Adrenal gland (tissue), 12 donors: Measurements from ENCODE around the gene SCNM1. TPM values are rescaled to one million over a fixed set of nuclear protein-coding genes. Genes with fewer than 3 reads are reported as not detected.

Experiments
- DNase-seq, 7 donors: peaks; one replicate each; pipeline ENCODE4 v3.0.0-alpha.2; 2019 to 2020
- H3K27ac ChIP-seq, 5 donors: fragments of 200-600 bp; sonication (generic) in 4 of 5; 1 replicate in 3 of 5; 2 replicates in 2 of 5; pipeline versions ENCODE4 v1.5.1 to v1.8.0; 2016 to 2020; ENCODE audit warnings: mild to moderate bottlenecking in 1 of 5
- H3K27me3 ChIP-seq: fragments of 200-600 bp; 2 replicates; pipeline ENCODE4 v1.8.0; 2021
- H3K36me3 ChIP-seq, 2 donors: fragments of 200-600 bp; replicated peaks in 1 of 2; 1 replicate in 1 of 2; 2 replicates in 1 of 2; pipeline versions ENCODE4 v1.5.1 to v1.8.0; 2018 to 2022
- H3K4me1 ChIP-seq, 2 donors: fragments of 200-600 bp; replicated peaks in 1 of 2; 1 replicate in 1 of 2; 2 replicates in 1 of 2; pipeline versions ENCODE4 v1.5.1 to v1.8.0; 2018 to 2021
- H3K4me3 ChIP-seq, 4 donors: fragments of 200-600 bp; sonication (generic) in 3 of 4; one replicate each; pipeline ENCODE4 v1.5.1; 2016 to 2018
- H3K9me3 ChIP-seq, 3 donors: fragments of 200-600 bp; sonication (generic) in 1 of 3; replicated peaks in 1 of 3; 1 replicate in 2 of 3; 2 replicates in 1 of 3; pipeline versions ENCODE4 v1.5.1 to v1.8.0; 2016 to 2021
- POLR2A ChIP-seq, 2 donors: fragments of 450-650 bp; IDR thresholded peaks; one replicate each; pipeline ENCODE4 v1.6.1; 2017; ENCODE audit warnings: antibody characterized with exemption in 2 of 2, mild to moderate bottlenecking in 2 of 2, moderate library complexity in 1 of 2
- WGBS, 4 donors: extraction: QIAGEN DNeasy Blood & Tissue Kit in 2 of 4; methylation state at CpG; one replicate each; pipeline versions ENCODE4 v1.1.5 to v1.1.7; 2013 to 2017; 5-methylcytosine and 5-hydroxymethylcytosine counted together
- intact Hi-C, 2 donors: fragments of 100-400 bp; cut with DNase I; formaldehyde crosslinking; loops; one replicate each; pipeline versions ENCODE4 v1.14.1 to v1.15.0; 2022 to 2023
- polyA plus RNA-seq, 3 donors: library from polyadenylated mRNA; stranded (reverse); fragments of 200-250 nt in 2 of 3; fragments of 350-450 nt in 1 of 3; fragmentation: Illumina TruSeq in 1 of 3; extraction: RNeasy Lipid Tissue Mini Kit (QIAGEN cat#74804) in 1 of 3; gene quantifications; one replicate each; pipeline ENCODE4 v1.2.3, GENCODE V29; 2013 to 2014
- total RNA-seq, 9 donors: library from RNA; depleted of rRNA in 4 of 9; stranded (reverse); fragments of >200 nt in 4 of 9; fragments of 120-200 nt in 1 of 9; fragmentation: NEBNext Ultra II Directional in 1 of 9; extraction: Animal tissue kit (Norgen Biotek cat#: 25700) in 1 of 9; gene quantifications; one replicate each; pipeline versions ENCODE4 v1.1.0 to v1.2.4, GENCODE V29; 2013 to 2023
- TF ChIP-seq, protein P1 (sequence below), 6 experiments: fragments of 450-650 bp in 4 of 6; fragments of 200-600 bp in 2 of 6; sonication (generic) in 1 of 6; IDR thresholded peaks; 1 replicate in 5 of 6; 2 replicates in 1 of 6; pipeline versions ENCODE4 v1.5.1 to v1.8.0; 2016 to 2021; ENCODE audit warnings: antibody characterized with exemption in 6 of 6, mild to moderate bottlenecking in 2 of 6, moderate library complexity in 1 of 6
- donor health status: healthy with polysubstance abuse.
- donor health status: Bipolar disorder and iron deficiency.
- donor health status: DM: yes; HTN: yes; CAD: no.
- donor health status: DM: no; HTN: no; CAD: no.
- donor health status: DM: no; HTN: no; CAD: no.
- donor health status: DM: yes; HTN: yes; CAD: no.

Gene SCNM1
- total and polyA plus RNA-seq, 12 donors, result 16.4 to 89.0 (median 36.6) TPM

DNA sequence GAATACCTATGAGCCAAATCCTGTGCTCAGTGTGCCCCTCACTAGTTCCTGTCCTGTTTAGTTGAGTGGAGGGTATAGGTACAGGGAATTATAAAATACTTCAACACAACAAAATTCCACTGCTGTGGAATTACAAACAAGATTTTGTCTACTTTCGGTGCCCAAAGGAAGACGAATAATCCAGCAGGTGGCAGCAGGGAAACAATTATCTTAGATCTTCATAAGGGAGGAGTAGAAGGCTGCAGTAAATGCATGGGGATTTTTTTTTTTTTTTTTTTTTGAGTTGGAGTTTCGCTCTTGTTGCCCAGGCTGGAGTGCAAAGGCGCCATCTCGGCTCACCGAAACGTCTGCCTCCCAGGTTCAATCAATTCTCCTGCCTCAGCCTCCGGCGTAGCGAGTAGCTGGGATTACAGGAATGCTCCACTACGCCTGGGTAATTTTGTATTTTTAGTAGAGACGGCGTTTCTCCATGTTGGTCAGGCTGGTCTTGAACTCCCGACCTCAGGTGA lies 30.4 kb downstream of the SCNM1 start:
- WGBS, 4 donors, result 28 to 35% (median 31%) methylated on average over 12 to 14 of the region's 14 CpGs
- peak; percentile 70 to 90 (median 80) for DNase-seq
- Histone ChIP-seq H3K4me3 (peak overlapping the region in 1 of 4 donors; percentile 37), H3K9me3 (no peaks in the 10 kb centered on the region), H3K27me3 (no peaks in the 10 kb centered on the region), H3K27ac (peak overlapping the region; percentile 74 to 88 (median 76)), H3K4me1 (peaks cover 22 to 28% of the 10 kb centered on the region in 2 donors), H3K36me3 (no peaks in the 10 kb centered on the region)
- no peak for TF ChIP-seq POLR2A (IDR thresholded peaks at IDR 0.05)
- TF ChIP-seq, protein P1, sequence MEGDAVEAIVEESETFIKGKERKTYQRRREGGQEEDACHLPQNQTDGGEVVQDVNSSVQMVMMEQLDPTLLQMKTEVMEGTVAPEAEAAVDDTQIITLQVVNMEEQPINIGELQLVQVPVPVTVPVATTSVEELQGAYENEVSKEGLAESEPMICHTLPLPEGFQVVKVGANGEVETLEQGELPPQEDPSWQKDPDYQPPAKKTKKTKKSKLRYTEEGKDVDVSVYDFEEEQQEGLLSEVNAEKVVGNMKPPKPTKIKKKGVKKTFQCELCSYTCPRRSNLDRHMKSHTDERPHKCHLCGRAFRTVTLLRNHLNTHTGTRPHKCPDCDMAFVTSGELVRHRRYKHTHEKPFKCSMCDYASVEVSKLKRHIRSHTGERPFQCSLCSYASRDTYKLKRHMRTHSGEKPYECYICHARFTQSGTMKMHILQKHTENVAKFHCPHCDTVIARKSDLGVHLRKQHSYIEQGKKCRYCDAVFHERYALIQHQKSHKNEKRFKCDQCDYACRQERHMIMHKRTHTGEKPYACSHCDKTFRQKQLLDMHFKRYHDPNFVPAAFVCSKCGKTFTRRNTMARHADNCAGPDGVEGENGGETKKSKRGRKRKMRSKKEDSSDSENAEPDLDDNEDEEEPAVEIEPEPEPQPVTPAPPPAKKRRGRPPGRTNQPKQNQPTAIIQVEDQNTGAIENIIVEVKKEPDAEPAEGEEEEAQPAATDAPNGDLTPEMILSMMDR (IDR thresholded peaks at IDR 0.05), result peak; percentile 32 to 78 (median 66)
- intact Hi-C loops, result loop anchor here (5.0 kb wide), 1 partner anchor 56 kb away; the partner anchor contains the start of gene PSMD4 (in 2 of the 2)

DNA sequence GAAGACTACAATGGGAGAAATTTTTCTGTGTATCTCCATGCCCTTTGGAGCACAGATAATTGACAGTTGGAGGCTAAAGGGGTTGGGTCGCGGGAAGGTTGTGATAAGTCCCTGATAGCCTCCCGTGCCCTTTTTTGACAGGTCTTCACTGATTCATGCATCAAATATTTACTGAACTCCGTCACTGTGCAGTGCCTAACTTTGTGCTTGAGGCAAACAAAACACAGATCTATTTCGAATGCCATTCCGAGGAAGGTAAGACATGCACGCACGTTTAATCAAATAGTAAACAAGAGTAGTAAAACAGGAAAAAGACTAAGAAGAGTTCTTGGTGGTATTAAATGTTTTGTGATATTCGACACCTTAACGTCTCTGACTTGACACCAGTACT lies 31.9 kb downstream of the SCNM1 start:
- Histone ChIP-seq H3K27me3 (no peaks in the 10 kb centered on the region), H3K27ac (peak overlapping the region; percentile 61 to 99 (median 94)), H3K9me3 (no peaks in the 10 kb centered on the region), H3K36me3 (peaks cover 0 to 7% of the 10 kb centered on the region in 2 donors), H3K4me1 (peaks cover 32 to 38% of the 10 kb centered on the region in 2 donors), H3K4me3 (peak overlapping the region in 1 of 4 donors; percentile 97)
- intact Hi-C loops, result loop anchor here (5.0 kb wide), 1 partner anchor 54 kb away; the partner anchor contains the start of gene PSMD4 (in 2 of the 2)
- TF ChIP-seq, protein P1 (IDR thresholded peaks at IDR 0.05), result no peak
- TF ChIP-seq POLR2A (IDR thresholded peaks at IDR 0.05), result no peak
- peak in 2 of 7 donors; percentile 36 to 59 for DNase-seq
- 4 to 8% (median 6%) methylated on average over 10 of the region's 10 CpGs for WGBS, 4 donors

DNA sequence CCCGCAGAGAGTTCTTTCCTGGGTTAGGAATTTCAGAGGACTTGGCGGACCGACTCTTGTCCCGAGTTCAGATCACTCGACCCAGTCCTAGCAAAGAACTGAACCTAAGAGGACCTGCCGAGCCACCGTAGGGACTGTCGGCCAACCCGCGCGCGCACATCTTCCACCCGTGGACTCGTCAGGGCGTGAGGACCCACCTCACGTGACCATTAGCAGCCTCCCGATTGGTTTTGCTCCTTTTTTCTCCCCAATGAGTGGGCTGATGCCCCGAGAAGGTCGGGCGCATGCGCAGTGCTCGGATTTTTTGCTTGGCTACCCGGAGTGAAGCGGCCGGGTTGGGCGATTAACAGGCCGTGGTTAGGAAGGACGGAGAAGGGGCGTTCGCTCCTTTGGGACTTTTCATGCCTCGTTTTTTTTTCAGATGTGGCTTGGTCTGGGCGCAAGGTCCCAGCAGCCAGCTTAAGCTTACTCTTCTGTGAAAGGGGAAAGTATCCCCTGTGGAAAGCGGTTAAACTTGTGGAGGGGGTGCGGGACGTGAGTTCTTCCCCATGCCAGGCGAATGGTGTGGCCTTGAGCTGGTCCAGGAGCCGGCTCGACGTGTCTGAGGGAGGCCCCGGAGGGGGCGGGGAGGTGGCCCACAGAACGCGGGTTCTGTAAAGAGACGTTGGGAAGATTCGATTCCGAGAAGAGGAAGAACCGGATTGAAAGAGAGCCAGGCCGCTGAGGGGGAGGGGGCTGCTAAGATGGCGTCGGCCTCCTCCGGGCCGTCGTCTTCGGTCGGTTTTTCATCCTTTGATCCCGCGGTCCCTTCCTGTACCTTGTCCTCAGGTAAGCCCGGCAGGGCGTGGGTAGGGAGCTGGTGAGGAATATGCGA lies 32.5 kb downstream of the SCNM1 start, which contains the start of gene PIP5K1A:
TSS of gene PIP5K1A (plus strand) at position 299 of the 874 bp plus-strand sequence. CDS start at position 744, 445 bp downstream.
- WGBS, 4 donors, result 0 to 1% (median 0%) methylated on average over 42 to 60 of the region's 60 CpGs
- Histone ChIP-seq H3K4me3 (peak within 1 kb of the TSS; percentile 27 to 97 (median 62)), H3K36me3 (peaks cover 0 to 10% of the 10 kb centered on the region in 2 donors), H3K27me3 (no peaks in the 10 kb centered on the region), H3K27ac (peak within 1 kb of the TSS; percentile 61 to 99 (median 94)), H3K4me1 (peaks cover 32 to 38% of the 10 kb centered on the region in 2 donors), H3K9me3 (no peaks in the 10 kb centered on the region)
- intact Hi-C loops, result loop anchor here (5.0 kb wide), 1 partner anchor 54 kb away; the partner anchor contains the start of gene PSMD4 (in 2 of the 2)
- DNase-seq, result peak; percentile 99 to 100 (median 100)
- TF ChIP-seq POLR2A (IDR thresholded peaks at IDR 0.05), result peak; percentile 72 to 95
- TF ChIP-seq, protein P1 (IDR thresholded peaks at IDR 0.05), result no peak
